NCI-H187 (cell line): Measurements from ENCODE around the gene ERCC6L2.

Source experiments
- DNase-seq, 2 experiments: peaks; one replicate each; lab custom pipeline; 2025; lab: John Stamatoyannopoulos, UW

ERCC6L2 gene

GRCh38 chr9:95920017-95920416 is 44.5 kb downstream of the ERCC6L2 start:
- no peak for DNase-seq

GRCh38 chr9:95923794-95924193 is 48.3 kb downstream of the ERCC6L2 start:
- no peak for DNase-seq

GRCh38 chr9:95924987-95925386 is 49.5 kb downstream of the ERCC6L2 start:
- no peak for DNase-seq

DNA sequence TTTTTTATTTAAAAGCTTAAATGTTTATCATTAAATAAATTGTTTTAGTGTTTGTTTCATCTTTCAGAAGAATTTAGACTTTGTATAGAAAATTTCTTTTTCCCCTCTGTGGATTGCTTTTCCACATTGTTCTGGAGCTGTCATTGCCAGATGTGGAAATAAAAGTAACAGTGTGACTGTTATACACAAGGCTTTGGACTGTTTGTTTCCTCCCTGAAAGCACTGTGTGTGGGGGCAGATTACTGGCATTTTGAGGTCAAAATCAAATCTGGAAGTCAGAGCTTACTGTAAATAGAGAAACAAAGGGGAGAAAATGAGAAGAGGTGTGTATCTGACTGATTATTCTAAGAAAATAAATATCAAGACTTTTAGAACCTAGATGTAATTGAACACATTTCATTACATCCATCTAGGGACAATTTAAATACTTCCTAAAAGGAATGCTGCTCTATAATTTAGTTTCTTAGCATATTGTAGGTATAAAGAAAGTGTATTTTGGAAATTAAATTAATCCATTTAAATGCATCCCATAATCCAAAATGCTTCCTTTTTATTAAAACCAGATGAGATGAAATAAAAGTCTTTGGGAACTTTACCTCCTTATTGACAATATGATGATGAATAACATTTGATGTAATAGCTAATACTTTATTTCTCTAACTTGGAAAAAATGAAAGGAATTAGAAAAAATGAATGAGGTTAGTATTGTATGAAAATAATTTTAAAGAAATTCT is 51.9 kb downstream of the ERCC6L2 start:
- DNase-seq = no peak

- DNase-seq = no peak
Measured at GRCh38 chr9:95930277-95930676, 54.8 kb downstream of the ERCC6L2 start.

DNA sequence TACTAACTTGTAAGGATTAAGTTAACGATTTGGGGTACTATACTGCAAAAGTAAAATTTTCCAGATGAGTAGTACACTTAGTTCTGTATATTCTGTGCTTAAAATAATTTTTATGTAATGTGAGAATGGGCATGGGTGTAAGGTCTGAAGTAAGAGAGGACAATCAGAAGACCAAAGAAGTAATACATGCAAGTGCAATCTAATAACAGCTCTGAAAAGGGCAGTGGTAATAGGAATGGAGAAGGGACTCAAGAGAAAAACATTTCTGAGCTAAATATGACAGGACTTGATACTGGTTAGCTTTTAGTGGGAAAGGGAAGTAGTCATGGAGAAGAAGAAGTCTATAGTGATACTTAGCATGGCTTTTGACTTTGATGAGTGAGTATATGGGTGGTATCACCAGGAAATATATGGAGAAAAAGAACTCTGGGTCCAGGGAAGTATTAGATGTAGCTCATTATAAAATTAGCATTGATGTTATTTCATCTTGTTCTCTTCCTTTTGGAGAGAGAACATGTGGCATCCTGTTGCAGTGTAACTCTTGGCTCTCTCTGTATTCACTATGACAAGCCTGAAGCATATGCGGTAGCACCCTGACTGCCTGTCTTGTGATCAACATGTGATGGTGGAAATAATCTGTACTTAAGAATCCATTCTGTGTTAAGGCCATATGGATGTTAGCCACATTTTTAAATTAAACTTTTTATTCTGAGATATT is 60.5 kb downstream of the ERCC6L2 start:
- DNase-seq = no peak

DNA sequence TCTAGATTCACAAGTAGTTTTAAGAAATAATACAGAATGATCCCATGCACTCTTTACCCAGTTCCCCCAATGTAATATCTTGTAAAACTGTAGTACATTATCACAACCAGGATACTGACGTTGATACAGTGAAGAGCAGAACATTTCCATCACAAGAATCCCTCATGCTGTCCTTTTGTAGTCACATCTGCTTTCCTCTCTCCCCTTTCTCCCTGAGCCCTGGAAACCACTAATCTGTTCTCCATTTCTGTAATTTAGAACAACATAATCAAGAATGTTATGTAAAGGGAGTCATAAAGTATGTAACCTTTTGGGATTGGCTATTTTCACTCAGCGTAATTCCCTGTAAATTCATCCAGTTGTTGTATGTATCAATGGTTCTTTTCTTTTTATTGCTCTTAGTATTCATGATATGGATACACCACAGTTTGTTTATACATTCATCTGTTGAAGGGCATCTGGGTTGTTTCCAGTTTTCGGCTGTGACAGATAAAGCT is 61.1 kb downstream of the ERCC6L2 start:
- no peak for DNase-seq

- DNase-seq = no peak
Measured at GRCh38 chr9:95937131-95937530, 61.6 kb downstream of the ERCC6L2 start.

DNA sequence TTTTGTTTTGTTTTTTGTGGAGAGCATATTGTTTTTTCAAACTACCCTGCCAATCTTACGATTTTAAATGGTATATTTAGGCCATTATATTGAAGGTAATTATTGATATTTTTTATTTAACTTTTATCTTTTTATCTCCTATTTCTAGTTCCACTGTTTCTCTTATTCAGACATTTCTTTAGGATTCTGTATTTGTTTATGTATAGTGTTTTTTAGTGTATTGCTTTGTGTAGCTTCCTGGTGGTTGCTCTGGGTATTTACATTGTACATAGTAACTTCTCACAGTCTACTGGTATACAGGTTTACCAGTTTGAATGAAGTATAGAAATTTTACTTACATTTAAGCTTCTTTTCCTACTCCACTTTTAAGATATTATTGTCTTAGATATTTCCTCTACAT is 63.2 kb downstream of the ERCC6L2 start:
- DNase-seq = no peak

- DNase-seq = no peak
Measured at GRCh38 chr9:95939472-95939871, 64.0 kb downstream of the ERCC6L2 start.

- DNase-seq = no peak
Measured at GRCh38 chr9:95940265-95940664, 64.8 kb downstream of the ERCC6L2 start.

DNA sequence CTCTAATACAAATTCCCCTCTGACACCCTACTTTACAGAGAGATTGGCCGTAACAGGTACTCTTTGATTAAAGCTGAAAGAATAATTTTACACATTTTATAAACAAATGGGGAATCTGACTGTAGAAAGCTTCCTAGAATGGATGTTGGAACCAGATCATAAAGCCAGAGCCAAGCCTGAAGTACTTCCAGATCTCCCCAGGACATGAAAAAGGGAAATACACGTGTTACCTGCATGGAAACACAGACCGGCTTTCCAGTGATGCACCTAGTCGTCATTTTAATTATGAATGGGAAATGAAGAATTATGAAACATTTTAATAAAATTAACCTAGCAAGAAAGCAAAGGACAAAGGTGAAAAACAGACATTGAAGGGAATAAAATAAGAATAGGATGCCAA is 66.5 kb downstream of the ERCC6L2 start:
- no peak for DNase-seq

DNA sequence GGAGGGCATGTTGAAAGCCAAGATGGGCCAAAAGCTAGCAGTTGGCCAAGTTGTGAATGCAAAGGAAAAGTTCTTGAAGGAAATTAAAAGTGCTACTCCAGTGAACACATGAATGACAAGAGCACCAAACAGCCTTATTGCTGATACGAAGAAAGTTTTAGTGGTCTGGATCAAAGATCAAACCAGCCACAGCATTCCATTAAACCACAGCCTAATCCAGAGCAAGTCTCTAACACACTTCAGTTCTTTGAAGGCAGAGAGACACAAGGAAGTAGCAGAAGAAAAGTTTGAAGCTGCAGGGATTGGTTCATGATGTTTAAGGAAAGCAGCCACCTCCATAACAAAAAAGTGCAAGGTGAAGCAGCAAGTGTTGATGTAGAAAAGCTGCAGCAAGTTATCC is 71.6 kb downstream of the ERCC6L2 start:
- DNase-seq = no peak

GRCh38 chr9:95952471-95952870 is 77.0 kb downstream of the ERCC6L2 start:
- DNase-seq = no peak

GRCh38 chr9:95953986-95954385 is 78.5 kb downstream of the ERCC6L2 start:
- no peak for DNase-seq

GRCh38 chr9:95954940-95955339 is 79.4 kb downstream of the ERCC6L2 start:
- no peak for DNase-seq

- no peak for DNase-seq
Measured at GRCh38 chr9:95962936-95963335, 87.4 kb downstream of the ERCC6L2 start.

DNA sequence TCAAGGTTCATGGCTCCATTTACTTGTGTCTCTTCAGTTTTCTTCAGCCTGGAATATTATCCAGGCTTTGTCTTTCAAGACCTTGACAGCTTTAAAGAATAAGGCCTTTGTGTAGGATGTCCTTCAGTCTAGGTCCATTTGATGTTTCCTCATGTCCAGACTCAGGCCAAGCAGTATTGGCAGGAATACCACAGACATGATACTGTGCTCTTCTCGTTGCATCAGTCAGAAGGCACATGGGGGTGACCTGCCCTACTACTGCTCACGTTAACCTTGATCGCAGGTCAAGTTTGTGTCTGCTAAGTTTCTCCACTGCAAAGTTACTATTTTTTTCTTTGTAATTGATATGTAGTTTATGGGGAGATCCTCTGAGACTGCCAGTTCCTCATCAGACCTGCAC is 88.2 kb downstream of the ERCC6L2 start:
- DNase-seq = no peak

GRCh38 chr9:95966306-95966705 is 90.8 kb downstream of the ERCC6L2 start:
- DNase-seq = no peak

- no peak for DNase-seq
Measured at GRCh38 chr9:95970317-95970716, 94.8 kb downstream of the ERCC6L2 start.

DNA sequence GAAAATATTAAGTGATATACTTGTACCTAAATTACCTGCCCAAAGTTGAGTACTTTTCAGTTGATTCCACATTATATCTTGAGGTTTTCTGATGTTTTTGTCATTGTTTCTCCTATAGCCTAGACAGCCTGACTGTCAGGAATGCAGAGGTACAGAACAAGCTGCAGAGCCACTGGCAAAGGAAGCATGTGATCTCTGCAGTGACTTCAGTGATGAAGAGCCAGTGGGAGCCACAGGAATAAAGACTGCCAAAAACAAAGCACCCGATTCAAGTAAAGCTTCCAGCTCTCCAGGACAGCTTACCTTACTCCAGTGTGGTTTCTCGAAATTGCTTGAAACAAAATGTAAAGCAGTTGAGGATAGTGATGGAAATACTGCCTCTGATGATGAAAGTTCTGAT is 96.3 kb downstream of the ERCC6L2 start:
- DNase-seq = no peak

- DNase-seq = no peak
Measured at GRCh38 chr9:95974389-95974788, 98.9 kb downstream of the ERCC6L2 start.

DNA sequence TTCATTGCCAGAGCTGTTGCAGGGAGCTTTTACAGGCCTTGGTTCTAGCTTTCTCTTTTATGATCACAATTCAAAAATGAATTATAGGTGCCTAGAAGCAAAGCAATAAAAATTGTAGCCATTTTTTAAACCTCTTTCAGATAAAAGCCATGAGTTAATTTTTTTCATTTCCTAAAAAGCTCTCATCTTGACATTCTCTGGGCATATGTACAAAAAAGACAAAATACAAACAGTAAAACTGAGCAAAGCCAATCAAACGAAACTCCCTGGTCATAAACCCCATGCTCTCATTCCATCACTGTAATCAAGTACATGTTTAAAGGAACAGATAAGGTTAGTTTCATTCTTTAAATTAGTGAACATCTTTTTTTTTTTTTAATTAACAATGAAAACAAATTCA is 101.9 kb downstream of the ERCC6L2 start:
- DNase-seq = no peak

DNA sequence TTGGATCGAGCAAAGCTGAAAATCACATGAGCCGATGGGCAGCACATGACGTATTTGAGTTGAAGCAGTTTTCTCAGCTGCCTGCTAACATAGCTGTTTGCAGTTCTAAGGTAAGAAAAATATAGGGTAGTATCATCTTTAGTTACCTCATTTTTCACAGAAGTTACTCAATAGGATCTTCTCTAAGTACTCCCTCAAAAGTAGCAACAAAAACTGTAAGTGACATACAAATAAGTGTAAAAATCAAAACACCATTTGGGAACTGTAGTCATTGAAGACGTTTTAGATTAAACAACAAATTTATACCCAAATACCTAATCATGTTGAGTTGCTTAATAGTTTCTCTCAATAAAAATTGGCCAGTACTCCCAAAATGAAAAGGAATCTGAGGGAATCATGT is 102.6 kb downstream of the ERCC6L2 start:
- DNase-seq = no peak
